Smooth muscle cell of the umbilical artery (primary cell): ENCODE results near the gene NR0B2. TPM values are rescaled to one million over a fixed set of nuclear protein-coding genes. Genes with fewer than 3 reads are reported as not detected.

Experiments
- total RNA-seq: library from RNA; depleted of rRNA; stranded (reverse); fragments of >200 nt; gene quantifications from 2 replicates; pipeline ENCODE4 v1.2.3, GENCODE V29; 2014

NR0B2 gene, protein sequence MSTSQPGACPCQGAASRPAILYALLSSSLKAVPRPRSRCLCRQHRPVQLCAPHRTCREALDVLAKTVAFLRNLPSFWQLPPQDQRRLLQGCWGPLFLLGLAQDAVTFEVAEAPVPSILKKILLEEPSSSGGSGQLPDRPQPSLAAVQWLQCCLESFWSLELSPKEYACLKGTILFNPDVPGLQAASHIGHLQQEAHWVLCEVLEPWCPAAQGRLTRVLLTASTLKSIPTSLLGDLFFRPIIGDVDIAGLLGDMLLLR
- not detected in 2 replicates for total RNA-seq

DNA sequence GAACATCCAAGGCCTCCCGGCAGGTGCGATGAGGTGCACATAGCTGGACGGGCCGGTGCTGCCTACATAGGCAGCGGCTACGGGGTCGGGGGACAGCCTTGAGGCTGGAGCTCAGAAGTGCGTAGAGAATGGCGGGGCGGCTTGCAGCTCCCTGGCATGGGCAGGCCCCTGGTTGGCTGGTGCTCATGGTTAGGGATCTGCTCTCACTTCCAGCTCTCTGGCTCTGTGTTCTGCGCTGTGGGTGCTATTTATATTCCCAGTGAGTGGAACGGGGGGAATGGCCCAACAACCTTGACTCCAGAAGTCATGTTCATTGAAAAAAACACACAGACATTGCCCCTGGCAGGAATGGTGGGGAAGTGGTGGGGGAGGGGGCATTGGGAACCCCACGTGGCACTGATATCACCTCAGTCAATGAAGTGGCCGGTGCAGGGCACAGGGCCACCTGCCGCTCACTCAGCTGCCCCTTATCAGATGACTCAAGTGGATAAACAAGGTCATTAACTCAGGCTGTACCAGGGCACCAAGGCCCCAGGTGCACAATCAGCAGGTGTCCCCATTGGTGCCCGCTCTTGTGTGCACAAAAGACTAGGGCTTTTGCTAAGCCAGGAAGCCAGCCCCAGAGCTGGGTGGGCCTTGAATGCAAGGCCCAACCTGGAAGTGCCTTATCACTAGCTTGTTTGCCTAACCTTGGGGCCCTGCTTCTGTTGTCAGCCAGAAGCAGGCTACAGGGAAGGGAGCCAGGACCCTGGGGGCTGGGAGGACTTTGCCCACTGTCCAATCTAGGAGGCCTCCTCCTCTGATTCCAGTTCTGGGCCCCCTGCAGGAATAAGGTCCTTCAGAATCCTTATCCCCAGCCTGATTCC is at the start of gene NR0B2:
NR0B2 (minus strand) TSS at position 222 of the 866 bp plus-strand sequence; CDS start at position 187, 35 bp downstream.

DNA sequence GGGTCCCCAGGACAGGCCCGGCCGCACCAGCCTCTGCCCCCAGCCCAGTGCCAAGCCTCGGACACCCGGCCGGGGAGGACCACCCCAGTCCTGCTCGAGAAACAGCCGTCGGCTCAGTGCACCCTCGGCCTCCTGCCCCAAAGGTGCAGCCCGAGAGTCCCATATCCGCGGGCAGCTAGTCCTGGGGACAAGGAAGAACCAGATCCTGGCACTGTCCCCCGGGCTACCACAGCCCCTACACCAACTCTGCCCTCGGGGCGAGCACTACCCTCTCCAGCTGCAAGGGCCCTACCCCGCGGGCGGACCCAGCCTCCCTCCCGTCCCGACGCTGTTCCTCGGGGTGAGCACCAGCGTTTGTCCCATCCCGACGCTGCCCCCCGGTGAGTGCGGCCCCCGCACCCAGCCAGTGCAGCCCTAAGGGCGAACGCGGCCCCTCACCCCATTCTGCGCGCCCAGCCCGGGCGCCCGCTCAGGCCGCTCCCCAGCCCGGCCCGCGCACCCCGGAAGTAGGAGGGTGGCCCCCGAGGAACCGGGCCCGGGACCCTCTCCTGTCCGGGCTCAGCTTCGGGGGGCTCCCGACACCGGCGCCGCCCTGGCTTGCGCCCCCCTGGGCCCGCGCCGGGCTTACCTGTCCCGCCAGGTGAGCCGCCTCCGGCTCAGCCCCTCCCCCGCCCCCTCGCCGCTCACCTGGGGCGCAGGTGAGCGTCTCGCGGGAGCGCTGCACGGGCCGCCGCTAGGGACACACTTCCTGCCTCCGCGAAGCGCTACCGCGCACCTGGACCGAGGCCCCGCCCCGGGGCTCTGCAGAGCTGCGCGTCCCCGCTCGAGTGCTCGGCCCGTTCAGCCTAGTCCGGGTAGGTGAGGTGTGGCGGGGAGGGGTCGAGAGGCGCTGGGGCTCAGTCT is 46.2 kb upstream of the NR0B2 start, which contains the start of gene KDF1:
KDF1 (minus strand) TSS at position 747 of the 903 bp plus-strand sequence. CDS start 8,088 bp downstream, outside the sequence.

DNA sequence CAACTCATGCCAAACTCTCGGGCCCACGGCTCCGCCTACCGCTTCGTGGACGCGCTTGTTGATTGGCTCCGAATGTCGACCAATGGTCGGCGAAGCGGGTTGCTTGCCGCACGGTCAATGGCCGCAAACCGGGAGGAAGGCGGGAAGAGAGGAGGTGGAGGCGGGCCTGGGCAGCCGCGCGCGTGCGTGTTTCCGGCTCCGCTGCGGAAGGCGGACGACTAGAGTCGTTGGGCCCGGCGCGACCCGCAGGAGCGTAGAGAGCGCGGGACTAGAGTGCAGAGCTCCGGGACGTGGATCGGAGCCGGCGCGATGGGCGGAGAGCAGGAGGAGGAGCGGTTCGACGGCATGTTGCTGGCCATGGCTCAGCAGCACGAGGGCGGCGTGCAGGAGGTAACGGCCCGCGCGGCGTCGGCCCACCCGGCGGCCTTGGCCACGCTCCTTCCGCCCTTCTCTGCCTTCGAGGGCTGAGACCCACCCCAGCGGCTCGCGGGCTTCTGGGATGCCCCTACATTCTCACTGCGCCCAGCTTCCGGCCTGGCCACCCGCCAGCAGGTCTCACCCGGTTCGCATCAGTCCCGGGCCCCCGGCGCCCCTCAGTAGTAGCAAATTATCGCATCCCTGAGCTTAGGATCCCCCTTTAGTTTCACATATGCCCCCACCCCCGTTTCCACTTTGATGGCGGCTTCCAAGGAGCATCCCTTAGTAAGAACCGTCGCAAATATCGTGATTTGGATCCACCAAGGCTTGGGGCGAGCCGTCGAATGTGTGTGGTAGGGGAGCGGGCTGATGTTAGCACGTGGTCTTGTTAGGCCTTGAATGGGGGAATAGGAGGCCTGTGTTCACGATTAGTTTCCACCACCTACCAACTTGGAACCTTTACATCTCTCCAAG is 8.0 kb upstream of the NR0B2 start, which contains the start of gene NUDC:
NUDC (plus strand) TSS at position 204 of the 891 bp plus-strand sequence; CDS start at position 310, 106 bp downstream.

DNA sequence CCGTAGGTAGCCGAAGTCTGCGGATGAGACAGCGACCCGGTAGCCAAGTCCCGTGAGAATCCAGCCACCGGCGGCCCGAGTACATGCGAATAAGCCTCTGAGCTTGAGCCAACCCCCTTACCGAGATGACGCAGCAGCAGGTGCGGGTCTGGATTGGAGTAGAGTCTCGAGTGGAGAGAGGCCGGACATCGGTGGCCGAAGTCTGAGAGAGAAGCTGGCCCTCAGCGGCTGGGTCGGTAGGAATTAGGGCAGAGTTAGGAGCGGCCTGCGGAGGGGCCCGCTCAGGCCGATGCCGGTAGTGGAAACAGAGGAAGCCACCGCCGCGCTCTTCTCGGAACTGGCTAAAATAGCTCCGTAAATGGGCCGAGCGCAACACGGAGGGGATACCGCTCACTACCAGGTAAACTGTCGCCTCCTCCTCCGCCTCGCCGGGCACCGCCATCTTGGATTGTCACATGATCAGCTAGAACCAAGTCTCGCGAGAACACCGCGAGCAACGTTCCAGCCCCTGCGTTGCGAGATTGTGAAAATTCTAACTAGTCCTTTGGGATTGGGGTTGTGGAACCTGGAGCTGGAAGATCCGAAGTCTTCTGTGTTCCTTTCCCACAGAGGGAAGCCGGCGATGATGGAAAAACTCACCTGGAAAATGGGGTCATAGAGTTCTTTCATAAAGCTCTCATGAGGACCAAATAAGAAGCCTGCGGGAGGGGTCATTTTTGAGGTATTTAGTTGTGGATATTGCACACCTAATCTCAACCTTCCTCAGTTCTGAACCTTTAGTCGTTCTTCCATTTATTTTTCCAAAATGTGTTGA is 13.6 kb downstream of the NR0B2 start, which contains the start of gene GPATCH3:
GPATCH3 (minus strand) TSS at position 467 of the 814 bp plus-strand sequence; CDS start at position 442, 25 bp downstream.

DNA sequence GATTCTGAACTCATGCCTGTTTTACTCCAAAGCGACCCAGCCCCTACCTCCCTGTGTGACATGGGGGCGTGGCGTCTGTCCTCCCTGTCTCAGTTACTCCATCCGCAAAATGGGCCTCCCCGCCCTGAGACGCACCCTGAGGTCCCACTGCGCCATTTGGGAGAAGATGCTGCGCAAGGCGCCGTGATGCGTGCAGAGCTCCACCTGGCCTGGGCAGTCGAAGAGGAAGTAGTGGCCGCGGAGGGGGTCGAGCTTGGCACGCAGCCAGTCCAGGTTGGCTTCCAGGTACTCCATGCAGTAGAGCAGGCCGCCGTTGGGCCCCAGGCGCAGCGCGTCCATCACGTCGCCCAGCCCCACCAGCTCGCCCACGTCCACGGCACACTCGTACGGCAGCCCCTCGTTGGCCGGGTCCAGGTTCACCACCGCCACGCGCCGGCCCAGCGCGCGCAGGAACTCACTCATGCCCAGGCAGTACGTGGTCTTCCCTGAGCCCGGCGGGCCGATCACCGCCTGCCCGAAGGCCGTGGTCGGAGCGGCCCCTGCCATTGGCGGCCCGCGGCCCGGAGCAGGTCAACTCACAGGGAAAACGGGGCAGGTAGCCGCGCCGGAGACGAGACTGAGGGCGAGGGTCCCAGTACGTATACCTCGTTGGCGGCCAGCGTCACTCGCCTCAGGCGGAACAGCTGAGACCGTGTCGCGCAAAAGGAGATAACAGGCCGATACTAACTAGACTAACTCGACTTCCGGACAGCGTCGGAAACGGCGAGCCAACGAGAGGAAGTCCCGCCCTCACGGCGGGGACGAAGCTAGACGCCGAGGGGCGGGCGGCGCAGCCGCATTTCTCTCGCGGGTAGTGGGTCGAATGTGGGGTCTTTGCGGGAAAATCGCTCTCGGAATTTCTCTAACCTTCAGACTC is 24.0 kb downstream of the NR0B2 start, which contains the start of gene GPN2:
GPN2 (minus strand) TSS at position 733 of the 916 bp plus-strand sequence; CDS start at position 546, 187 bp downstream.

DNA sequence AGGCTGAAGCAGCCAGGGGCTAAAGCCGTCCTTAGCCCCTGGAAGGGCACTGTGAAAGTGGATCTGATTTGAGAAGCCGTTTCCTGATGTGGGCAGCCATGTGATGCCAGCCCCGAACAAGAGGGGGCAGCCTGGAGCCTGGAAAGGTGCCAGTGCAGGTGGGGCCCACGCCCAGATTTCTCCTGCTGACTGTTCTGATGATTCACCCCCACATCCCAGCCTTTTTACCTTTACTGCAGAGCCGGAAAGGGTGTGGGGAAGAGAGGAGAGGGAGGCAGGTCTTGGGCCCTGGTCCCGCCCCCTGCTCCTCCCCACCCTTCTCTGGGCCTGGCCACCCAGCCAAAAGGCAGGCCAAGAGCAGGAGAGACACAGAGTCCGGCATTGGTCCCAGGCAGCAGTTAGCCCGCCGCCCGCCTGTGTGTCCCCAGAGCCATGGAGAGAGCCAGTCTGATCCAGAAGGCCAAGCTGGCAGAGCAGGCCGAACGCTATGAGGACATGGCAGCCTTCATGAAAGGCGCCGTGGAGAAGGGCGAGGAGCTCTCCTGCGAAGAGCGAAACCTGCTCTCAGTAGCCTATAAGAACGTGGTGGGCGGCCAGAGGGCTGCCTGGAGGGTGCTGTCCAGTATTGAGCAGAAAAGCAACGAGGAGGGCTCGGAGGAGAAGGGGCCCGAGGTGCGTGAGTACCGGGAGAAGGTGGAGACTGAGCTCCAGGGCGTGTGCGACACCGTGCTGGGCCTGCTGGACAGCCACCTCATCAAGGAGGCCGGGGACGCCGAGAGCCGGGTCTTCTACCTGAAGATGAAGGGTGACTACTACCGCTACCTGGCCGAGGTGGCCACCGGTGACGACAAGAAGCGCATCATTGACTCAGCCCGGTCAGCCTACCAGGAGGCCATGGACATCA is 50.7 kb downstream of the NR0B2 start, which contains the start of gene SFN:
SFN (plus strand) TSS at position 369 of the 904 bp plus-strand sequence; CDS start at position 433, 64 bp downstream.

Other genes with a start within 250 kb of the NR0B2 start
- 16.9 and 47.5 TPM in 2 replicates for gene ARID1A, start 218.0 kb downstream of the NR0B2 start, total RNA-seq
- 21.7 and 37.4 TPM in 2 replicates for gene PIGV, start 126.0 kb downstream of the NR0B2 start, total RNA-seq
- gene ZDHHC18, start 87.3 kb downstream of the NR0B2 start, total RNA-seq = 5.6 and 14.1 TPM in 2 replicates
- gene SFN, start 50.8 kb downstream of the NR0B2 start, total RNA-seq = 0.14 TPM in 1 of 2 replicates, not detected in the other
- 9.2 and 11.9 TPM in 2 replicates for gene GPN2, start 23.7 kb downstream of the NR0B2 start, total RNA-seq
- 6.0 and 7.4 TPM in 2 replicates for gene GPATCH3, start 13.5 kb downstream of the NR0B2 start, total RNA-seq
- 14.0 and 31.8 TPM in 2 replicates for gene NUDC, start 7.8 kb upstream of the NR0B2 start, total RNA-seq
- not detected in 2 replicates for gene KDF1, start 46.5 kb upstream of the NR0B2 start, total RNA-seq
- 14.8 and 17.0 TPM in 2 replicates for gene TRNP1, start 79.7 kb upstream of the NR0B2 start, total RNA-seq
- gene TENT5B, start 98.9 kb upstream of the NR0B2 start, total RNA-seq = 1.2 and 1.3 TPM in 2 replicates
- 9.2 and 27.8 TPM in 2 replicates for gene SLC9A1, start 241.2 kb upstream of the NR0B2 start, total RNA-seq